ENCODE measurements around the gene CCDC27. TPM values are rescaled to one million over a fixed set of nuclear protein-coding genes. Genes with fewer than 3 reads are reported as not detected.

The CCDC27 gene
- polyA plus RNA-seq (ENCODE audit: insufficient read length in 4 of 4) = under 1 TPM; 0.07 to 0.27 (median 0.19) TPM

- DNase-seq (ENCODE audit: low read depth in 4 of 4, low spot score in 3 of 4) = no peak
These were observed at the start of gene CCDC27 for GRCh38 chr1:3752400-3752945. TSS of gene CCDC27 (plus strand) at chr1:3752450. CDS start at chr1:3752482, 32 bp downstream.

GRCh38 chr1:3702528-3702927, 49.7 kb upstream of the CCDC27 start:
- no peak for DNase-seq (ENCODE audit: low read depth in 4 of 4, low spot score in 3 of 4)

GRCh38 chr1:3702990-3703728, 49.1 kb upstream of the CCDC27 start:
- DNase-seq (ENCODE audit: low read depth in 4 of 4, low spot score in 3 of 4) = no peak

GRCh38 chr1:3703786-3704371, 48.4 kb upstream of the CCDC27 start:
- DNase-seq (ENCODE audit: low read depth in 4 of 4, low spot score in 3 of 4) = no peak

GRCh38 chr1:3705341-3705950, 46.8 kb upstream of the CCDC27 start:
- DNase-seq (ENCODE audit: low read depth in 4 of 4, low spot score in 3 of 4) = no peak

- no peak for DNase-seq (ENCODE audit: low read depth in 4 of 4, low spot score in 3 of 4)
These were observed 45.5 kb upstream of the CCDC27 start for GRCh38 chr1:3706651-3707297.

GRCh38 chr1:3707298-3707938, 44.8 kb upstream of the CCDC27 start:
- no peak for DNase-seq (ENCODE audit: low read depth in 4 of 4, low spot score in 3 of 4)

- DNase-seq (ENCODE audit: low read depth in 4 of 4, low spot score in 3 of 4) = no peak
These were observed 44.3 kb upstream of the CCDC27 start for GRCh38 chr1:3707939-3708328.

GRCh38 chr1:3708791-3709190, 43.5 kb upstream of the CCDC27 start:
- DNase-seq (ENCODE audit: low read depth in 4 of 4, low spot score in 3 of 4) = no peak

GRCh38 chr1:3710251-3710650, 42.0 kb upstream of the CCDC27 start:
- no peak for DNase-seq (ENCODE audit: low read depth in 4 of 4, low spot score in 3 of 4)

GRCh38 chr1:3711381-3711779, 40.9 kb upstream of the CCDC27 start:
- no peak for DNase-seq (ENCODE audit: low read depth in 4 of 4, low spot score in 3 of 4)

- DNase-seq (ENCODE audit: low read depth in 4 of 4, low spot score in 3 of 4) = no peak
These were observed 40.3 kb upstream of the CCDC27 start for GRCh38 chr1:3711780-3712451.

- DNase-seq (ENCODE audit: low read depth in 4 of 4, low spot score in 3 of 4) = no peak
These were observed 39.4 kb upstream of the CCDC27 start for GRCh38 chr1:3712573-3713535.

GRCh38 chr1:3713840-3714239, 38.4 kb upstream of the CCDC27 start:
- DNase-seq (ENCODE audit: low read depth in 4 of 4, low spot score in 3 of 4) = no peak

GRCh38 chr1:3714284-3714741, 37.9 kb upstream of the CCDC27 start:
- no peak for DNase-seq (ENCODE audit: low read depth in 4 of 4, low spot score in 3 of 4)

- DNase-seq (ENCODE audit: low read depth in 4 of 4, low spot score in 3 of 4) = no peak
These were observed 37.4 kb upstream of the CCDC27 start for GRCh38 chr1:3714814-3715213.

GRCh38 chr1:3716351-3716750, 35.9 kb upstream of the CCDC27 start:
- DNase-seq (ENCODE audit: low read depth in 4 of 4, low spot score in 3 of 4) = no peak

GRCh38 chr1:3717041-3717714, 35.1 kb upstream of the CCDC27 start:
- DNase-seq (ENCODE audit: low read depth in 4 of 4, low spot score in 3 of 4) = no peak
